Adrenal gland (tissue), 12 donors: ENCODE data around the gene FAM181A. TPM values are rescaled to one million over a fixed set of nuclear protein-coding genes. Genes with fewer than 3 reads are reported as not detected.

Experiments
- DNase-seq, 7 donors: peaks; one replicate each; pipeline ENCODE4 v3.0.0-alpha.2; 2019 to 2020
- H3K27ac ChIP-seq, 5 donors: fragments of 200-600 bp; sonication (generic) in 4 of 5; 1 replicate in 3 of 5; 2 replicates in 2 of 5; pipeline versions ENCODE4 v1.5.1 to v1.8.0; 2016 to 2020; ENCODE audit warnings: mild to moderate bottlenecking in 1 of 5
- H3K27me3 ChIP-seq: fragments of 200-600 bp; 2 replicates; pipeline ENCODE4 v1.8.0; 2021
- H3K36me3 ChIP-seq, 2 donors: fragments of 200-600 bp; replicated peaks in 1 of 2; 1 replicate in 1 of 2; 2 replicates in 1 of 2; pipeline versions ENCODE4 v1.5.1 to v1.8.0; 2018 to 2022
- H3K4me1 ChIP-seq, 2 donors: fragments of 200-600 bp; replicated peaks in 1 of 2; 1 replicate in 1 of 2; 2 replicates in 1 of 2; pipeline versions ENCODE4 v1.5.1 to v1.8.0; 2018 to 2021
- H3K4me3 ChIP-seq, 4 donors: fragments of 200-600 bp; sonication (generic) in 3 of 4; one replicate each; pipeline ENCODE4 v1.5.1; 2016 to 2018
- H3K9me3 ChIP-seq, 3 donors: fragments of 200-600 bp; sonication (generic) in 1 of 3; replicated peaks in 1 of 3; 1 replicate in 2 of 3; 2 replicates in 1 of 3; pipeline versions ENCODE4 v1.5.1 to v1.8.0; 2016 to 2021
- CTCF ChIP-seq, 6 experiments: fragments of 450-650 bp in 4 of 6; fragments of 200-600 bp in 2 of 6; sonication (generic) in 1 of 6; IDR thresholded peaks; 1 replicate in 5 of 6; 2 replicates in 1 of 6; pipeline versions ENCODE4 v1.5.1 to v1.8.0; 2016 to 2021; ENCODE audit warnings: antibody characterized with exemption in 6 of 6, mild to moderate bottlenecking in 2 of 6, moderate library complexity in 1 of 6
- POLR2A ChIP-seq, 2 donors: fragments of 450-650 bp; IDR thresholded peaks; one replicate each; pipeline ENCODE4 v1.6.1; 2017; ENCODE audit warnings: antibody characterized with exemption in 2 of 2, mild to moderate bottlenecking in 2 of 2, moderate library complexity in 1 of 2
- WGBS, 4 donors: extraction: QIAGEN DNeasy Blood & Tissue Kit in 2 of 4; methylation state at CpG; one replicate each; pipeline versions ENCODE4 v1.1.5 to v1.1.7; 2013 to 2017; 5-methylcytosine and 5-hydroxymethylcytosine counted together
- intact Hi-C, 2 donors: fragments of 100-400 bp; cut with DNase I; formaldehyde crosslinking; loops; one replicate each; pipeline versions ENCODE4 v1.14.1 to v1.15.0; 2022 to 2023
- polyA plus RNA-seq, 3 donors: library from polyadenylated mRNA; stranded (reverse); fragments of 200-250 nt in 2 of 3; fragments of 350-450 nt in 1 of 3; fragmentation: Illumina TruSeq in 1 of 3; extraction: RNeasy Lipid Tissue Mini Kit (QIAGEN cat#74804) in 1 of 3; gene quantifications; one replicate each; pipeline ENCODE4 v1.2.3, GENCODE V29; 2013 to 2014
- total RNA-seq, 9 donors: library from RNA; depleted of rRNA in 4 of 9; stranded (reverse); fragments of >200 nt in 4 of 9; fragments of 120-200 nt in 1 of 9; fragmentation: NEBNext Ultra II Directional in 1 of 9; extraction: Animal tissue kit (Norgen Biotek cat#: 25700) in 1 of 9; gene quantifications; one replicate each; pipeline versions ENCODE4 v1.1.0 to v1.2.4, GENCODE V29; 2013 to 2023
- donor health status: healthy with polysubstance abuse.
- donor health status: Bipolar disorder and iron deficiency.
- donor health status: DM: yes; HTN: yes; CAD: no.
- donor health status: DM: no; HTN: no; CAD: no.
- donor health status: DM: no; HTN: no; CAD: no.
- donor health status: DM: yes; HTN: yes; CAD: no.

Gene FAM181A
- total and polyA plus RNA-seq, 12 donors: not detected

GRCh38 chr14:93971635-93972027 lies 44.5 kb downstream of the FAM181A start:
- no peak overlapping the region for H3K27ac ChIP-seq
- H3K4me1 ChIP-seq: no peaks in the 10 kb centered on the region
- 79 to 84% (median 81%) methylated on average over 3 of the region's 3 CpGs for WGBS, 4 donors

DNA sequence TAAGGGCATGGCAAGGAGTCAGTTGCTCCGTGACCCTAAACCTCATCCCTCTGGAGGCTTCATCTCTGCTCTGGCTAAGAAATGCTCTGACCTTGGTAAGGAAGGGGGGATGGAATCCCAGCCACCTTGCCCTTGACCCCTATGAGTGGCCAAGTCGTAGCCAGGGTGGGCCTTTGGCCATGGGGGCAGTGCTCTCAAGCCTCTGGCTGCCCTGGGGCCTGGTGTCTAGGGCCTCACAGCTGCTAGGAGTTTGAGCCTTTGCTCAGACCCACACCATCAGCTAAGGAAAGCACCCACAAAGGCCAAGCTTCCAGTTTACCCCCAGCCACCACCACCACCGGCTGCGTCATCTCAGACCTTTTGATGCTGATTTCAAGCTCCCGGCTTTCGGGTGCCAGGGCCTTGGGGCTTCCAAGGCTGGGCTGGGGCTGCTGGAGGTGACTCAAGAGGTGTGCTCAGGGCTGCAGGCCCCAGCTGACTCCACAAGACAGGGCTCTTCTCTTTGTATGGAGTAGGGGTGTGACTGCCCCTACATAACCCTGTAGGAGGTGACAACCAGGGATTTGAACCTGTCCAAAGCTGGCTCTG lies 45.6 kb downstream of the FAM181A start:
- intact Hi-C loops: no loop called here
- 71 to 94% (median 75%) methylated on average over 5 to 6 of the region's 6 CpGs for whole genome bisulfite sequencing, 4 donors
- Histone ChIP-seq H3K4me3 (no peak overlapping the region), H3K36me3 (no peaks in the 10 kb centered on the region), H3K27me3 (no peaks in the 10 kb centered on the region), H3K27ac (no peak overlapping the region), H3K9me3 (no peaks in the 10 kb centered on the region), H3K4me1 (no peaks in the 10 kb centered on the region)
- no peak for TF ChIP-seq POLR2A (IDR thresholded peaks at IDR 0.05)
- TF ChIP-seq CTCF (IDR thresholded peaks at IDR 0.05): no peak
- DNase-seq: no peak

More at GRCh38 chr14:93971635-93972027, 44.5 kb downstream of the FAM181A start:
- Histone ChIP-seq H3K4me3 (no peak overlapping the region), H3K9me3 (no peaks in the 10 kb centered on the region), H3K36me3 (no peaks in the 10 kb centered on the region), H3K27me3 (no peaks in the 10 kb centered on the region)
- intact Hi-C loops: no loop called here
- no peak for DNase-seq
- TF ChIP-seq CTCF (IDR thresholded peaks at IDR 0.05) (no peak), POLR2A (IDR thresholded peaks at IDR 0.05) (no peak)

DNA sequence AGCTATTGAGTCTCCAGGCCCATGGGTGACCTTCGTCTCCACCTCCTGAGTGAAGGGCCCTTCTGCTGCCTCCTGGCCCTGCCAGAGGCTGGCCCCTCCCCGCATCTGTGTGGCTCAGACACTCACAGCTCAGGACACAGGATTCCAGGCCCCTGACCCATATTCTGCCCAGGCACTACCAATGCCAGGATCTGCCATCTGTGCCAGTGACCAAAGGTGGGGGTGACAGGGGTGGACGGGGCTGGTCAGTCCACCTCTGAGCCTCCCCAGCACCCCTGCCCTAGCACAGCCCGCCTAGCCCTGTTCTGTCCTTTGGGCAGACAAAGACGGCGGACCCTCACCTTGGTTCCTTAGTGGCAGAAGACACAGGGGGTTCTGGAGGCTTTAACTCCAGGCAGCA lies 46.5 kb downstream of the FAM181A start:
- H3K4me3 ChIP-seq: no peak overlapping the region

GRCh38 chr14:93974299-93974698 lies 47.2 kb downstream of the FAM181A start:
- Histone ChIP-seq H3K27ac (no peak overlapping the region), H3K36me3 (no peaks in the 10 kb centered on the region), H3K27me3 (no peaks in the 10 kb centered on the region), H3K4me3 (no peak overlapping the region), H3K9me3 (no peaks in the 10 kb centered on the region), H3K4me1 (no peaks in the 10 kb centered on the region)
- DNase-seq: no peak
- 85 to 92% (median 88%) methylated on average over 6 of the region's 6 CpGs for WGBS, 4 donors
- no peak for TF ChIP-seq POLR2A (IDR thresholded peaks at IDR 0.05)
- no peak for TF ChIP-seq CTCF (IDR thresholded peaks at IDR 0.05)
- intact Hi-C loops: no loop called here

More for the DNA sequence above, 46.5 kb downstream of the FAM181A start:
- H3K27ac ChIP-seq: no peak overlapping the region
- no peak for TF ChIP-seq CTCF (IDR thresholded peaks at IDR 0.05)
- TF ChIP-seq POLR2A (IDR thresholded peaks at IDR 0.05): no peak
- no peaks in the 10 kb centered on the region for H3K27me3 ChIP-seq
- H3K9me3 ChIP-seq: no peaks in the 10 kb centered on the region
- WGBS, 4 donors: 77 to 100% (median 93%) methylated on average over 1 to 6 of the region's 6 CpGs
- no peaks in the 10 kb centered on the region for H3K36me3 ChIP-seq
- DNase-seq: no peak
- no peaks in the 10 kb centered on the region for H3K4me1 ChIP-seq
- intact Hi-C loops: no loop called here
